OCI-LY1 (cell line): ENCODE results near the gene TLL2.

ENCODE experiments used
- H2AFZ ChIP-seq: fragments of 200-600 bp; sonication (generic), shearing (Covaris generic); 2 replicates; pipeline ENCODE4 v1.6.0; 2014; ENCODE audit warnings: antibody characterized with exemption, mild to moderate bottlenecking, low read length
- H3F3A ChIP-seq: fragments of 200-600 bp; sonication (generic), shearing (Covaris generic); 2 replicates; pipeline ENCODE4 v1.6.0; 2014; ENCODE audit warnings: mild to moderate bottlenecking, antibody characterized with exemption, low read length, moderate library complexity; ENCODE audit not compliant: insufficient read depth
- H3K27ac ChIP-seq: fragments of 200-600 bp; sonication (generic); 2 replicates; pipeline ENCODE4 v1.5.1; 2014; ENCODE audit warnings: low read length, mixed run types, mild to moderate bottlenecking, low read depth; ENCODE audit not compliant: poor library complexity, severe bottlenecking
- H3K27me3 ChIP-seq: fragments of 200-600 bp; sonication (generic); 2 replicates; pipeline ENCODE4 v1.6.0; 2014; ENCODE audit warnings: antibody characterized with exemption, mild to moderate bottlenecking, low read length, moderate library complexity; ENCODE audit not compliant: insufficient read depth
- H3K36me3 ChIP-seq: fragments of 200-600 bp; sonication (generic); 2 replicates; pipeline ENCODE4 v1.6.1; 2014; ENCODE audit warnings: mild to moderate bottlenecking, antibody characterized with exemption, low read length, moderate library complexity, mixed read lengths; ENCODE audit not compliant: insufficient read depth
- H3K4me1 ChIP-seq: fragments of 200-600 bp; sonication (generic); 2 replicates; pipeline ENCODE4 v1.5.1; 2014; ENCODE audit warnings: mild to moderate bottlenecking, low read length, moderate library complexity; ENCODE audit not compliant: insufficient read depth, severe bottlenecking
- H3K4me2 ChIP-seq: fragments of 200-600 bp; sonication (generic), shearing (Covaris generic); 2 replicates; pipeline ENCODE4 v1.6.1; 2014; ENCODE audit warnings: low read length
- H3K4me3 ChIP-seq: fragments of 200-600 bp; sonication (generic); 2 replicates; pipeline ENCODE4 v1.5.1; 2014; ENCODE audit warnings: low read length, low read depth, mild to moderate bottlenecking, mixed read lengths; ENCODE audit not compliant: poor library complexity, severe bottlenecking
- H3K79me2 ChIP-seq: fragments of 200-600 bp; shearing (Covaris generic); 2 replicates; pipeline ENCODE4 v1.6.1; 2016; ENCODE audit warnings: mixed run types, low read length, mixed read lengths; ENCODE audit not compliant: insufficient read depth
- H3K9ac ChIP-seq: fragments of 200-600 bp; sonication (generic), shearing (Covaris generic); 2 replicates; pipeline ENCODE4 v1.6.1; 2014; ENCODE audit warnings: mild to moderate bottlenecking, low read length, mixed read lengths
- H3K9me2 ChIP-seq: fragments of 200-600 bp; sonication (generic), shearing (Covaris generic); 2 replicates; pipeline ENCODE4 v1.6.1; 2014; ENCODE audit warnings: low read depth, mild to moderate bottlenecking, low read length, mixed read lengths
- H3K9me3 ChIP-seq: fragments of 200-600 bp; shearing (Covaris generic); 2 replicates; pipeline ENCODE4 v1.6.1; 2014; ENCODE audit warnings: low read length, mixed read lengths
- H4K20me1 ChIP-seq: fragments of 200-600 bp; sonication (generic), shearing (Covaris generic); 2 replicates; pipeline ENCODE4 v1.6.0; 2016; ENCODE audit warnings: mild to moderate bottlenecking, low read length; ENCODE audit not compliant: insufficient read depth
- EZH2 ChIP-seq: fragments of 200-600 bp; sonication (generic), shearing (Covaris generic); IDR thresholded peaks from 2 replicates; pipeline ENCODE4 v1.8.0; 2017; ENCODE audit warnings: borderline replicate concordance, mixed run types, mild to moderate bottlenecking, antibody characterized with exemption, low read length, moderate library complexity, mixed read lengths
- TF ChIP-seq, protein P1 (sequence below): fragments of 200-600 bp; sonication (generic), shearing (Covaris generic); IDR thresholded peaks from 2 replicates; pipeline ENCODE4 v1.5.1; 2017; ENCODE audit warnings: mild to moderate bottlenecking, antibody characterized with exemption, low read length, moderate library complexity, mixed read lengths

The TLL2 gene

DNA sequence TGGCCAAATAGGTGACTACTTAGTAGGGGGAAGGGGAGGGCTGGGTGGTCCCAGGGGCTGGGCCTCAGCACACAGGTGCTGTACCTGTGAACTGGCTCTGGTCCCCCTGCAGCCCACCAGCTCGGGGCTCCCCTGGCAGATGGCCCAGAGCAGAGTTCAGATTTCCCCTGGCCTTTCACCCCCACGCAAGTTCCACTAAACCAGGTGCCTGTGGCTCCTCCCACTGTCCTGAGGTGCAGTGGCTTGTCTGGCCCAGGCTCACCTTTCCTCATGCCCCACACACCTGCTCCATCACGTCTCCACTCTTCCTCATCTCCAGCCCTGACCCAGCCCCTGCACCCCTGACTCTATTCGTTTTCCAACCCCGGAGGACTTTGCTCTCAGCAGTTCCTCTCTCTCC, 107.6 kb downstream of the TLL2 start:
- no peaks in the 10 kb centered on the region for H3K27me3 ChIP-seq
- TF ChIP-seq, protein P1, sequence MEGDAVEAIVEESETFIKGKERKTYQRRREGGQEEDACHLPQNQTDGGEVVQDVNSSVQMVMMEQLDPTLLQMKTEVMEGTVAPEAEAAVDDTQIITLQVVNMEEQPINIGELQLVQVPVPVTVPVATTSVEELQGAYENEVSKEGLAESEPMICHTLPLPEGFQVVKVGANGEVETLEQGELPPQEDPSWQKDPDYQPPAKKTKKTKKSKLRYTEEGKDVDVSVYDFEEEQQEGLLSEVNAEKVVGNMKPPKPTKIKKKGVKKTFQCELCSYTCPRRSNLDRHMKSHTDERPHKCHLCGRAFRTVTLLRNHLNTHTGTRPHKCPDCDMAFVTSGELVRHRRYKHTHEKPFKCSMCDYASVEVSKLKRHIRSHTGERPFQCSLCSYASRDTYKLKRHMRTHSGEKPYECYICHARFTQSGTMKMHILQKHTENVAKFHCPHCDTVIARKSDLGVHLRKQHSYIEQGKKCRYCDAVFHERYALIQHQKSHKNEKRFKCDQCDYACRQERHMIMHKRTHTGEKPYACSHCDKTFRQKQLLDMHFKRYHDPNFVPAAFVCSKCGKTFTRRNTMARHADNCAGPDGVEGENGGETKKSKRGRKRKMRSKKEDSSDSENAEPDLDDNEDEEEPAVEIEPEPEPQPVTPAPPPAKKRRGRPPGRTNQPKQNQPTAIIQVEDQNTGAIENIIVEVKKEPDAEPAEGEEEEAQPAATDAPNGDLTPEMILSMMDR: no peak
- TF ChIP-seq EZH2: no peak
- no peaks in the 10 kb centered on the region for H3F3A ChIP-seq
- H3K9me3 ChIP-seq: no peaks in the 10 kb centered on the region
- H2AFZ ChIP-seq: no peak overlapping the region
- H4K20me1 ChIP-seq: no peaks in the 10 kb centered on the region
- H3K4me3 ChIP-seq: no peak overlapping the region
- no peak overlapping the region for H3K4me2 ChIP-seq
- no peak overlapping the region for H3K27ac ChIP-seq
- no peaks in the 10 kb centered on the region for H3K9me2 ChIP-seq
- no peaks in the 10 kb centered on the region for H3K36me3 ChIP-seq
- no peak overlapping the region for H3K9ac ChIP-seq
- H3K4me1 ChIP-seq: no peaks in the 10 kb centered on the region
- H3K79me2 ChIP-seq: no peaks in the 10 kb centered on the region

DNA sequence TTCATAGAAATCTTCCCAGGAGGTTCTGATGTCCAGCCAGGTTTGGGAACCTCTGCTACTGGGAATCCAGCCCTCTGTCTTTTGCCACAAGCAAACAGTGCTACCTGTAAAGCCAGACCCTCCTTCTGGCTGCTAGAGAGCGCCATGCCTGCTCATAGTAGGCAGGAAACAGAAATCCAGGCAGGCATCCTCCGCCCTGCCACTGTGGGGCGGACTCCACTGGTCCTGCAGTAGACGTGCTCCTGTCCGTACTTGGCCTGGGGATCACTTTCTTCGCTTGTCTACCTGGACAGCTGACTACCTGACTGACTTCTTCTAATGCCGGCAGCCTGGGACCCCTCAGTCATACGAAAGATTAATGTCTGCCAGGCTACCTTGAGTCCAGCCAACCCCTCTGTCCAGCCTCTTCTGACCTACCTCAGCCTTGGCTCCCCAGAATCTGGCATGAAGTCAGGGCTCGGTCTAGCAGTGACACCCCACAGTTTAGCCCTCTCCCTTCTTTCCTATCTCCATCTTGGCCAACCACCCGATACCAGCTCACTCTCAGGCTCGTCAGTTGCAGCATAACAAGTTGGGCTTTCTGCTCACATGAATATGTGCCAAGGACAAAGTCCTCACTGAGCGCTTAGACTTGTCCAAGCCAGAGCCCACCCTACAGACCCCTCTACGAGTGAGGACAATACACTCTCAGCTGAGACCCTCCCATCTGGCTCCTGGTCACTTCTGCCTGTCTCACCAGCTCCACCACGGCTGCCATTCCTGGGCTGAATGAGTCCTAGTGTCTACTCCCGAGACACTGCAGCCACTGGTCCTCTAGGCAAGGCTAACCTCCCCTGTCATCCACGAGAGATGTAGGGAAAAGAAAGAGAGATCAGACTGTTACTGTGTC, 111.1 kb downstream of the TLL2 start:
- Histone ChIP-seq H3K4me3 (no peak overlapping the region), H3K9me2 (no peaks in the 10 kb centered on the region), H3K27me3 (no peaks in the 10 kb centered on the region), H3K36me3 (no peaks in the 10 kb centered on the region), H3K9ac (no peak overlapping the region), H4K20me1 (no peaks in the 10 kb centered on the region), H3K4me1 (no peaks in the 10 kb centered on the region), H3K79me2 (no peaks in the 10 kb centered on the region), H3F3A (no peaks in the 10 kb centered on the region), H2AFZ (no peak overlapping the region), H3K9me3 (no peaks in the 10 kb centered on the region), H3K27ac (no peak overlapping the region), H3K4me2 (no peak overlapping the region)
- TF ChIP-seq EZH2: no peak
- TF ChIP-seq, protein P1: no peak

DNA sequence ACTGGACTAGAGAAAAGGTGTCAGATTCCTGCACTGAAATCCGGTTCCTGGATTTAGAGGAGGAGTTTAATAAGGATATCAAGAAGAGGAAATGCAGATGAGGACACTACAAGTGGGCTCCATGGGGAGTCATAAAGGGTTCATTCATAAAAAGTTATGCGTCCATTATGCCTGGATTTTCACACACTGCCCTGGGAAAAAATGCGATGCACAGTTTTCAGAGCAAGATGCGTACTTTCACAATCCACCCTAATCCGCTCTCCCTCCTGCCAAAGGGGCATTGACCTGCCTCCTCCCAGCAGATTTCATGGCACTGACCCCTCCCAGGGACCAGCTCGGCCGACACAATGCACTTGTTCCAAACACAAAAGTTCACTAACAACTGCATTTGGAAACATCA, 112.7 kb downstream of the TLL2 start:
- no peaks in the 10 kb centered on the region for H4K20me1 ChIP-seq
- H2AFZ ChIP-seq: no peak overlapping the region
- H3K79me2 ChIP-seq: no peaks in the 10 kb centered on the region
- H3K9ac ChIP-seq: no peak overlapping the region
- no peak overlapping the region for H3K27ac ChIP-seq
- H3K9me2 ChIP-seq: no peaks in the 10 kb centered on the region
- H3K4me1 ChIP-seq: peaks cover 3% of the 10 kb centered on the region
- H3F3A ChIP-seq: no peaks in the 10 kb centered on the region
- H3K4me2 ChIP-seq: no peak overlapping the region
- H3K36me3 ChIP-seq: no peaks in the 10 kb centered on the region
- no peak overlapping the region for H3K4me3 ChIP-seq
- TF ChIP-seq EZH2: no peak
- TF ChIP-seq, protein P1: no peak
- no peaks in the 10 kb centered on the region for H3K9me3 ChIP-seq
- H3K27me3 ChIP-seq: no peaks in the 10 kb centered on the region
